ENCODE measurements around the gene MT4. TPM values are rescaled to one million over a fixed set of nuclear protein-coding genes. Genes with fewer than 3 reads are reported as not detected.

MT4 gene
- total and polyA plus RNA-seq, 11 donors: not detected

DNA sequence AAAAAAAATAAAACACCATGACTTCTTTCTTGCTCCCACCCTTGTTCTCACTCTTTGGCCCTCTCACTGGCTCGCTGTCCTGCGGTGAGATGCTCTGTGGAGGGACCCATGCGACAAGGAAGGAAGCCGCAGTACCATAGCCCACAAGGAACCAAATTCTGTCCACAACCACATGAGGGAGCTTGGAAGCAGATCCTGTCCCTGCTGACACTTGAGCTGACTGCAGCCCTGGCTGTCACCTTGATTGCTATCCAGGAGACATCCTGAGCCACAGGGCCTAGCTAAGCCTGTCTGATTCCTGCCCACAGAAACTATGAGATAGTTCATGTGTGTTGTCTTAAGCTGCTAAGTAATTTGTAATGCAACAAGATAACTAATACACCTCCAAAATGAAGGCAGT lies 38.7 kb downstream of the MT4 start:
- Histone ChIP-seq H3K27ac (peak overlapping the region in 2 of 12 donors; percentile 22 to 43), H3K9me3 (no peaks in the 10 kb centered on the region), H3K36me3 (no peaks in the 10 kb centered on the region), H3K27me3 (peaks cover 0 to 4% (median 0%) of the 10 kb centered on the region in 9 donors), H3K4me1 (peaks cover 0 to 31% (median 23%) of the 10 kb centered on the region in 12 donors), H3K4me3 (no peak overlapping the region)
- DNase-seq: peak in 4 of 5 donors; percentile 57 to 77 (median 64)
- intact Hi-C loops (cut with DNase I): loop anchor here in 9 of 10 donors (1.0 to 10.0 kb wide), 8 partner anchors 86 to 181 kb away; no protein-coding TSS in a partner anchor
- peak in 3 of 4 donors; percentile 12 to 30 (median 29) for ATAC-seq
- 23 to 43% (median 31%) methylated on average over 4 of the region's 4 CpGs for WGBS, 4 donors
- TF ChIP-seq, protein P1, sequence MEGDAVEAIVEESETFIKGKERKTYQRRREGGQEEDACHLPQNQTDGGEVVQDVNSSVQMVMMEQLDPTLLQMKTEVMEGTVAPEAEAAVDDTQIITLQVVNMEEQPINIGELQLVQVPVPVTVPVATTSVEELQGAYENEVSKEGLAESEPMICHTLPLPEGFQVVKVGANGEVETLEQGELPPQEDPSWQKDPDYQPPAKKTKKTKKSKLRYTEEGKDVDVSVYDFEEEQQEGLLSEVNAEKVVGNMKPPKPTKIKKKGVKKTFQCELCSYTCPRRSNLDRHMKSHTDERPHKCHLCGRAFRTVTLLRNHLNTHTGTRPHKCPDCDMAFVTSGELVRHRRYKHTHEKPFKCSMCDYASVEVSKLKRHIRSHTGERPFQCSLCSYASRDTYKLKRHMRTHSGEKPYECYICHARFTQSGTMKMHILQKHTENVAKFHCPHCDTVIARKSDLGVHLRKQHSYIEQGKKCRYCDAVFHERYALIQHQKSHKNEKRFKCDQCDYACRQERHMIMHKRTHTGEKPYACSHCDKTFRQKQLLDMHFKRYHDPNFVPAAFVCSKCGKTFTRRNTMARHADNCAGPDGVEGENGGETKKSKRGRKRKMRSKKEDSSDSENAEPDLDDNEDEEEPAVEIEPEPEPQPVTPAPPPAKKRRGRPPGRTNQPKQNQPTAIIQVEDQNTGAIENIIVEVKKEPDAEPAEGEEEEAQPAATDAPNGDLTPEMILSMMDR (IDR thresholded peaks at IDR 0.05): peak; percentile 37 to 69 (median 56)
- TF ChIP-seq POLR2A (IDR thresholded peaks at IDR 0.05): no peak

DNA sequence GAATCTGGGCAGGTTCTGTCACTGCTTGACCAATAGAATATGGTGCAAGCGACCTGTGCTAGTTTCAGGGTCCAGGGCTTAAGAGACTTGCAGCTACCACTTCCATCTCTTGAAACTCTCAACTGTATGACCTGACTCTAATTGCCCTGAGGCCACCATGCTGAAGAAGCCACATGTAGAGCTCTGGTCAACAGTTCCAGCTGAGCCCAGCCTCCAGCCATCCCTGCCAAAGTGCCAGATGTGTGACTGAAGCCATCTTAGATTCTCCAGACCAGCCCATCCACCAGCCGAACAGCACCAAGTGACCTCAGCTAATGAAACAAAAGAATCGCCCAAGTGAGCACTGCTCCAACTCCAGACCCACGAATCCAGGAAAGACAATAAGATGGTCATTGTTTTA lies 40.1 kb downstream of the MT4 start:
- H3K4me1 ChIP-seq: peaks cover under 1 to 45% (median 34%) of the 10 kb centered on the region in 12 donors
- H3K9me3 ChIP-seq: no peaks in the 10 kb centered on the region
- no peak for ATAC-seq
- no peak for DNase-seq
- intact Hi-C loops (cut with DNase I): loop anchor here (5.0 to 10.0 kb wide), 8 partner anchors 37 to 180 kb away; partner anchors contain the start of gene MT1X (in 6 of the 10)
- TF ChIP-seq, protein P1 (IDR thresholded peaks at IDR 0.05): no peak
- TF ChIP-seq POLR2A (IDR thresholded peaks at IDR 0.05): no peak
- H3K4me3 ChIP-seq: no peak overlapping the region
- WGBS, 4 donors: 77 to 92% (median 90%) methylated on average over 4 of the region's 4 CpGs
- H3K27ac ChIP-seq: peak overlapping the region in 4 of 12 donors; percentile 91 to 97 (median 96)
- no peaks in the 10 kb centered on the region for H3K36me3 ChIP-seq
- H3K27me3 ChIP-seq: peaks cover 0 to 4% (median 0%) of the 10 kb centered on the region in 9 donors

DNA sequence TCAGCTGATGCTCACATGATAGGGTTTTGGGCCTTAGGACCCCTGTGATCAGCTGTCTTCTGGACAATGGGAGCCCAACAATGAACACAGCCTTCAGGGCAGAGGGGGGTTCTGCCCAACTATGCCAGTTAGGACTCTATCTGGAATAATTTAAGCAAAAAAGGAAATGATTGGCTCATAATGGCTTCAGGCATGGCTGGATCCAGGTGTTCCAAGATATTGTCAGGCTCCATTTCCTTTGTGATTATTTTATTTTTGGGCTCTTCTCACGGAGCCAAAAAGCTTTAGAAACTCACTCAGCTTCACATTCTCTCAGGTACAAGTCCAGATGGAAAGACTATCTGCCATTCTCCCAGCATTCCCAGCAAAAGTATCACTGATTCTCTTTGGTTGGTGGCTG lies 40.6 kb downstream of the MT4 start:
- WGBS, 4 donors: 67 to 88% (median 78%) methylated on average over 1 of the region's 1 CpG
- peak overlapping the region in 11 of 12 donors; percentile 86 to 99 (median 96) for H3K27ac ChIP-seq
- TF ChIP-seq POLR2A (IDR thresholded peaks at IDR 0.05): no peak
- TF ChIP-seq, protein P1 (IDR thresholded peaks at IDR 0.05): no peak
- no peaks in the 10 kb centered on the region for H3K9me3 ChIP-seq
- DNase-seq (no peak), ATAC-seq (no peak)
- H3K4me1 ChIP-seq: peaks cover 5 to 50% (median 39%) of the 10 kb centered on the region in 12 donors
- peaks cover 0 to 4% (median 0%) of the 10 kb centered on the region in 9 donors for H3K27me3 ChIP-seq
- no peaks in the 10 kb centered on the region for H3K36me3 ChIP-seq
- no peak overlapping the region for H3K4me3 ChIP-seq
- intact Hi-C loops (cut with DNase I): loop anchor here in 9 of 10 donors (5.0 to 10.0 kb wide), 5 partner anchors 37 to 179 kb away; partner anchors contain the start of gene MT1X (in 6 of the 9)

DNA sequence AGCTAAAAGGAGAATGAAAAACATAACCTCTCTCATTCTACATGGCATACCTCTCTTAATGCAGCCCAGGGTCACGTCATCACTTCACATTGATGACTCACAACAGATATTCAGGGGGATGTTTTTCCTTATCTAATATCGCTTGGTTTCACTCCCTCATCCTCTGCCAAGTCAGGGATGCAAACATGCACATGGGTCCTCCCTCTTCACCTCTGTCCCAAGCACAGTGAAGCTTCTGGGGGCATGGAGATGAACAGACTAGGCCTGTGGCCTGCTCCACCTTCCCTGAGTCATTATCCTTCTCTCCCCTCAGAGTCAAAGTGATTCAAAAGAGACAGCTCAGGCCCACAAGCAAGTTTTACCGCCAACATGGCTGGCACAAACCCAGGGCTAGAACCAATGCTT lies 41.2 kb downstream of the MT4 start:
- H3K4me1 ChIP-seq: peaks cover 8 to 56% (median 45%) of the 10 kb centered on the region in 12 donors
- no peak for TF ChIP-seq POLR2A (IDR thresholded peaks at IDR 0.05)
- TF ChIP-seq, protein P1 (IDR thresholded peaks at IDR 0.05): no peak
- peaks cover 0 to 2% (median 0%) of the 10 kb centered on the region in 9 donors for H3K27me3 ChIP-seq
- peak overlapping the region; percentile 86 to 99 (median 96) for H3K27ac ChIP-seq
- ATAC-seq (no peak), DNase-seq (peak in 2 of 5 donors; percentile 41 to 46)
- no peaks in the 10 kb centered on the region for H3K9me3 ChIP-seq
- intact Hi-C loops (cut with DNase I): loop anchor here (2.0 to 10.0 kb wide), 6 partner anchors 27 to 179 kb away; partner anchors contain the start of genes MT1X (in 6 of the 10) and MT1M (in 1 of the 10)
- H3K4me3 ChIP-seq: no peak overlapping the region
- WGBS, 4 donors: 43 to 61% (median 56%) methylated on average over 3 of the region's 3 CpGs
- no peaks in the 10 kb centered on the region for H3K36me3 ChIP-seq

Measured in heart left ventricle (tissue), 16 donors.